Adipocyte (in vitro differentiated cells): ENCODE data around the gene FAM163B.

ENCODE experiments used
- DNase-seq: peaks from one replicate; pipeline ENCODE4 v3.0.0-alpha.2; 2015; ENCODE audit warnings: low read depth
- H3K27me3 ChIP-seq: replicated peaks from 2 replicates; pipeline ENCODE4 v1.7.0; 2013; ENCODE audit warnings: mild to moderate bottlenecking, low read length, moderate library complexity; ENCODE audit not compliant: control insufficient read depth, insufficient read depth
- H3K36me3 ChIP-seq: 2 replicates; pipeline ENCODE4 v1.7.0; 2013; ENCODE audit warnings: low read length, mild to moderate bottlenecking, moderate library complexity; ENCODE audit not compliant: control insufficient read depth, insufficient read depth, severe bottlenecking
- H3K4me1 ChIP-seq: 2 replicates; pipeline ENCODE4 v1.7.0; 2013; ENCODE audit warnings: mild to moderate bottlenecking, low read length, moderate library complexity; ENCODE audit not compliant: control insufficient read depth, insufficient read depth
- H3K4me3 ChIP-seq: 2 replicates; pipeline ENCODE4 v1.7.0; 2013; ENCODE audit warnings: mild to moderate bottlenecking, low read length, moderate library complexity
- H3K9ac ChIP-seq: 2 replicates; pipeline ENCODE4 v1.7.0; 2013; ENCODE audit warnings: mild to moderate bottlenecking, low read length, moderate library complexity
- H3K9me3 ChIP-seq: 2 replicates; pipeline ENCODE4 v1.7.0; 2013; ENCODE audit warnings: mild to moderate bottlenecking, low read length, moderate library complexity; ENCODE audit not compliant: control insufficient read depth

Gene FAM163B

DNA sequence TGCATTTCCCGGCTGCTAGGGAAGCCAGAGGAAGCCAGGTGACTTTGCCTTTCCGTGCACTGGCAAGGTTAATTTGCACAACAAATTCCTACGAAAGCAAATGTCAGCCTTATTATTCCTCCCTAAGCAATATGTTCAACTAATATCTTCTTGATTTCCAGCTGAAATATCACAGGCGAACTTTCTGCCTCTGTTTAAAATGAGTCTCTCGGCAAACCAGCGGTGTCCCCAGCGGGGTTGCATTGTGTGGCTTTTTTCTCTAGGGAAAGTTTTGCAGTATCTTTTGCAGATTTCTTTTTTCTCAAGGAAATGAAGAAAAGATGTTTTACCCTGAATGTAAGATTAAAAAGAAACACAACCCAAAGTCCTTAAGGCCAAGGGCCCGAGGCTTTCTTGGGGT lies 28.9 kb upstream of the FAM163B start:
- Histone ChIP-seq H3K4me1 (no peaks in the 10 kb centered on the region), H3K9me3 (no peaks in the 10 kb centered on the region), H3K4me3 (no peak overlapping the region), H3K27me3 (peaks cover 84% of the 10 kb centered on the region), H3K9ac (no peak overlapping the region), H3K36me3 (no peaks in the 10 kb centered on the region)
- no peak for DNase-seq

- H3K4me3 ChIP-seq, result no peak overlapping the region
- H3K9ac ChIP-seq, result no peak overlapping the region
- H3K9me3 ChIP-seq, result no peaks in the 10 kb centered on the region
- H3K27me3 ChIP-seq, result peaks cover 83% of the 10 kb centered on the region
- no peak for DNase-seq
- H3K36me3 ChIP-seq, result no peaks in the 10 kb centered on the region
- H3K4me1 ChIP-seq, result no peaks in the 10 kb centered on the region
Observed at GRCh38 chr9:133637451-133638055, 28.4 kb upstream of the FAM163B start.

DNA sequence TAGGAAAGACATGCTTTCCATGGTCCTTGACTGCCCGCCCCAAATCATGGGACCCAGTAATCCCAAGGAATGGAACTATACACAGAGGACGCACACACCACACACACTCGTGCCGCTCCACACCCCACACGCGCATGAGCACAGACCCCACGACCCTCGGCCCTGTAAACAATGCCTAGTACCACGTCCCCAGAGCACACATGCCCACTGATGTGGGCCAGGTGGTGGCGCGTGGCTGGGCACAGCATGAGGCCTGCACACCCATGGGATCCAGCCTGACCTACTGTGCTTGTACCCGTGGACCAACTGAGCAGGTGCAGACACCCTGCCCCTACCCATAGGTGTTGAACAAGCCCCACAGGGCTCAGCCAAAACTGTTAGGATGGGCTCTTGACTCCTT lies 27.7 kb upstream of the FAM163B start:
- H3K9me3 ChIP-seq, result no peaks in the 10 kb centered on the region
- no peak for DNase-seq
- H3K9ac ChIP-seq, result no peak overlapping the region
- no peaks in the 10 kb centered on the region for H3K36me3 ChIP-seq
- peaks cover 81% of the 10 kb centered on the region for H3K27me3 ChIP-seq
- no peak overlapping the region for H3K4me3 ChIP-seq
- H3K4me1 ChIP-seq, result no peaks in the 10 kb centered on the region

- peaks cover 82% of the 10 kb centered on the region for H3K27me3 ChIP-seq
- H3K4me3 ChIP-seq, result no peak within 1 kb of the TSS
- no peak for DNase-seq
- no peaks in the 10 kb centered on the region for H3K36me3 ChIP-seq
- no peak within 1 kb of the TSS for H3K9ac ChIP-seq
- H3K4me1 ChIP-seq, result no peaks in the 10 kb centered on the region
- no peaks in the 10 kb centered on the region for H3K9me3 ChIP-seq
Observed at GRCh38 chr9:133635533-133636531, 26.6 kb upstream of the FAM163B start, which contains the start of gene DBH. DBH (plus strand) TSS chr9:133636363; CDS start chr9:133636372, 9 bp downstream.

GRCh38 chr9:133635098-133635497 lies 25.9 kb upstream of the FAM163B start:
- DNase-seq, result no peak
- peaks cover 77% of the 10 kb centered on the region for H3K27me3 ChIP-seq
- no peak overlapping the region for H3K4me3 ChIP-seq
- H3K9ac ChIP-seq, result no peak overlapping the region
- no peaks in the 10 kb centered on the region for H3K36me3 ChIP-seq
- no peaks in the 10 kb centered on the region for H3K9me3 ChIP-seq
- H3K4me1 ChIP-seq, result no peaks in the 10 kb centered on the region

DNA sequence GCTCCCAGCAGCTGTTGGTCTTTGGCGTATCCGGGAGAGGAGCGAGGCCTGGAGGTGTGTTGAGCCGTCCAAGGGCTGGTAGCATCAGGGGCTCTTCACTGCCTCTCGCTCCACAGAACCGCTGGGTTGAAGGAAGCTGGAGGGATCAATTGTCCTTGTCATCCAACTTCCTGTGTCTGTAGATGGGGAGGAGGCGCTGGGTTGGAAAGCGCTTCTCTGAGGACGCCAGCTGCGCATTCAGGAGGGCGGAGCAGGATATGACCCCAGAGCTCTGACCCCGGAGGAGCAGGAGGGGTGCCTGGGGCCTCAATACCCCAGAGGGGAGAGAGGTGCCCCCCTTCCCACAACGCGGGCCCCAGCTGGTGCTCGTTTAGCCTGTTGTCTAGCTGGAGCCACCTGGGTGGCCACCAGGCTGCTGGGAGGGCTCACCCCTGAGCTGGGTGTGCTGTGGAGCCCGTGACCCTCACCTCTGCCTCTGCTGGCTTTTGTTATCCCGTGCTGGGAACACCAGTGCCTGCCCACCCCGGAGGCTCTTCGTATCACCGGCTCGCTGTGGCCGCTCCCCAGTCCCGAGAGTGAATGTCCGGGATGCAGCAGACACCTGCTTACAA lies 25.0 kb upstream of the FAM163B start:
- no peak for DNase-seq
- H3K4me3 ChIP-seq, result no peak overlapping the region
- no peak overlapping the region for H3K9ac ChIP-seq
- H3K9me3 ChIP-seq, result no peaks in the 10 kb centered on the region
- H3K4me1 ChIP-seq, result no peaks in the 10 kb centered on the region
- no peaks in the 10 kb centered on the region for H3K36me3 ChIP-seq
- peaks cover 73% of the 10 kb centered on the region for H3K27me3 ChIP-seq

- no peaks in the 10 kb centered on the region for H3K36me3 ChIP-seq
- no peak overlapping the region for H3K9ac ChIP-seq
- no peaks in the 10 kb centered on the region for H3K9me3 ChIP-seq
- no peak overlapping the region for H3K4me3 ChIP-seq
- DNase-seq, result no peak
- H3K4me1 ChIP-seq, result no peaks in the 10 kb centered on the region
- peaks cover 75% of the 10 kb centered on the region for H3K27me3 ChIP-seq
Observed at GRCh38 chr9:133633681-133634080, 24.5 kb upstream of the FAM163B start.

GRCh38 chr9:133632806-133633680 lies 23.9 kb upstream of the FAM163B start:
- no peak for DNase-seq
- Histone ChIP-seq H3K9me3 (peaks cover 4% of the 10 kb centered on the region), H3K36me3 (no peaks in the 10 kb centered on the region), H3K4me3 (no peak overlapping the region), H3K4me1 (no peaks in the 10 kb centered on the region), H3K27me3 (peaks cover 78% of the 10 kb centered on the region), H3K9ac (no peak overlapping the region)

DNA sequence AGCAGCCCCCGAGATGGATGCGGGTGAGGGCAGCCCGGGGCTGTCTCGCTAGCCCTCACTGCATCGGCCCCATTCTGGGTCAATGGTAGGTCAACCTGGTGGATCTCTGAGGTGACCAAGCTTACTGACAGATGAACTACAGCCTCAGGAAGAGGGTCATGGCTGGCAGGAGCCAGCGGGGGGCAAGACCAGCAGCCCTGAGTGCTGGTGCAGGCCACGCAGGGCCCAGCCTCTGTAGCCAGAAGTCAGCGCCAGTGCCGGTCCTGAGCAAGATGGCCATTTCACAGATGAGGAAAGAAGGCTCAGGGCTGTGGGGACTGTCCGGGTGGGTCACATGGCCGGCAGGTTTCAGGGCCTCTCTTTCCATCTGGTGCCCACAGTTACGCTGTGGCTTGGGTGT lies 21.9 kb upstream of the FAM163B start:
- no peaks in the 10 kb centered on the region for H3K4me1 ChIP-seq
- H3K9ac ChIP-seq, result no peak overlapping the region
- DNase-seq, result no peak
- no peaks in the 10 kb centered on the region for H3K36me3 ChIP-seq
- H3K9me3 ChIP-seq, result peaks cover 22% of the 10 kb centered on the region
- no peak overlapping the region for H3K4me3 ChIP-seq
- peaks cover 76% of the 10 kb centered on the region for H3K27me3 ChIP-seq

GRCh38 chr9:133629221-133630110 lies 20.3 kb upstream of the FAM163B start:
- Histone ChIP-seq H3K4me3 (no peak overlapping the region), H3K36me3 (no peaks in the 10 kb centered on the region), H3K9ac (no peak overlapping the region), H3K9me3 (peaks cover 35% of the 10 kb centered on the region), H3K27me3 (peaks cover 66% of the 10 kb centered on the region), H3K4me1 (no peaks in the 10 kb centered on the region)
- DNase-seq, result no peak
